HepG2 (cell line): ENCODE results near the gene SKI.

ENCODE experiments used
- KDM1A ChIP-seq: IDR thresholded peaks from 2 replicates; pipeline ENCODE4 v1.6.1; 2016; ENCODE audit warnings: missing compliant biosample characterization
- TF ChIP-seq, protein P1 (sequence below): sonication (generic); formaldehyde crosslinking; IDR thresholded peaks from 2 replicates; pipeline ENCODE4 v1.4.0; 2020; ENCODE audit warnings: missing genetic modification reagents

DNA sequence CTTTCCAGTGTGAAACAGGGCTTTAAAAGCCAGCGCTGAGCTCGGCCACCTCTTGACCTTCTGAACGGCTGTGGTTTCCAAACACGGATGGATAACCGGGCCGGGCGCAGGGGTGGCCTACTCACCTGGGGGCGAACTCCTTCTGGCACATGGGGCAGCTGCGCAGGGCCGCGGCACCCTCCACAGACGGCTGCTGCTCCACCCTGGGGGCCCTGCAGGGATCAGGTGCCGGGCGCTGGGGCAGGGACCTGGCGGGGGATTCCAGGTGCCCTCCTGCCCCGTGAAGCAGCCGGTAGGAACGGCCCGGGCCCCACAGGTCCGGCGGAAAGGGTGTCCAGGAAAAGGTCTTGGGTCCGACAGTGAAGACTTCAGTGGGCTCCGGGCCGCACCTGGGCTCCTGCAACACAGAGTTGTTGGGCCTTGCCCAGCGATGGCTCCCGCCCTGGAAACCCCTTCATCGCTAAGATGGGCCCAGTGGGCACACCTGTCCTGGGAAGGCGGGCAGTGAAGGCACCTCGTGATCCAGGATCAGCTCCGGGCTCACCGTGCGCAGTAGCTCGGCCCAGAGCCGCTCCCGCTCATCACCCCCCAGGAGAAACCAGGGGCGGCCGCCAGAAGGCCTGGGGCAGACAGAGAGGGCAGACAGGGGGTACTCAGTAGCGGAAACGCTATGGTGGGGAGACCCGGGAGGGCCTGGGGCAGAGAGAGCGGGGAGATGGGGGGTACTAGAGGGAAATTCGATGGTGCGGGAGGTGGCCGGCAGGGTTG is 34.4 kb upstream of the SKI start:
- no peak for TF ChIP-seq KDM1A
- TF ChIP-seq, protein P1, sequence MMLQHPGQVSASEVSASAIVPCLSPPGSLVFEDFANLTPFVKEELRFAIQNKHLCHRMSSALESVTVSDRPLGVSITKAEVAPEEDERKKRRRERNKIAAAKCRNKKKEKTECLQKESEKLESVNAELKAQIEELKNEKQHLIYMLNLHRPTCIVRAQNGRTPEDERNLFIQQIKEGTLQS, result no peak
